ENCODE results near the gene COBL.

DNA sequence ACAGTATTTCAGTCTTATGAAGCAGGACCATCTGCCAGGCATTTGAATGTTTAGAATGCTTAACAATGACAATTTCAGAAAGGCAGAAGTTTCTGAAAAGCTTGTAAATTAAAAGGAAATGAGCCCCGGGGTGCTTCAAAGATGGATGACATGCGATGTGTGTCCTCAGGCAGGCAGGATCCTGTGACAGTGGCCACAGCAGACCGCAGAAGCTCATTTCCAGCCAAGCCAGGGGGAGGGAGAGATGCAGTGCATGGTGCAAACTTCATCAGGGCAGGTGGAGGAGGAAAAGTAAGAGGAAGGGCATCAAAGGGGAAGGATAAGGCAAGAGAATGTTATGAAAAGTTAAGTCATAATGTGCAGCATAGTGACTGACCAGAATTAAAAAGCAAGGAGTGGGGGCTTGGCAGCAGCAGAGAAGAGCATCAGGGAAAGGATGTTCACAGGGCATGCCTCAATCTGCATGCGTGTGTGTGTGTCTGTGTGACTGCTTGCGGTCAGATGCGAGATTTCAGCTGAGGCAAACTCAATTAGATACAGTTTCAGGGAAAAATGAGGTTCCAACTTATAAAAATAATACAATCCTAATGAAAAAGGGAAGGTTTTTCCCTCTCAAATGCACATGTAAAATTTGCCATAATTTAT is 173.7 kb downstream of the COBL start:
- TF ChIP-seq POLR2A (IDR thresholded peaks at IDR 0.05) = no peak
- TF ChIP-seq, protein P1, sequence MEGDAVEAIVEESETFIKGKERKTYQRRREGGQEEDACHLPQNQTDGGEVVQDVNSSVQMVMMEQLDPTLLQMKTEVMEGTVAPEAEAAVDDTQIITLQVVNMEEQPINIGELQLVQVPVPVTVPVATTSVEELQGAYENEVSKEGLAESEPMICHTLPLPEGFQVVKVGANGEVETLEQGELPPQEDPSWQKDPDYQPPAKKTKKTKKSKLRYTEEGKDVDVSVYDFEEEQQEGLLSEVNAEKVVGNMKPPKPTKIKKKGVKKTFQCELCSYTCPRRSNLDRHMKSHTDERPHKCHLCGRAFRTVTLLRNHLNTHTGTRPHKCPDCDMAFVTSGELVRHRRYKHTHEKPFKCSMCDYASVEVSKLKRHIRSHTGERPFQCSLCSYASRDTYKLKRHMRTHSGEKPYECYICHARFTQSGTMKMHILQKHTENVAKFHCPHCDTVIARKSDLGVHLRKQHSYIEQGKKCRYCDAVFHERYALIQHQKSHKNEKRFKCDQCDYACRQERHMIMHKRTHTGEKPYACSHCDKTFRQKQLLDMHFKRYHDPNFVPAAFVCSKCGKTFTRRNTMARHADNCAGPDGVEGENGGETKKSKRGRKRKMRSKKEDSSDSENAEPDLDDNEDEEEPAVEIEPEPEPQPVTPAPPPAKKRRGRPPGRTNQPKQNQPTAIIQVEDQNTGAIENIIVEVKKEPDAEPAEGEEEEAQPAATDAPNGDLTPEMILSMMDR (IDR thresholded peaks at IDR 0.05) = no peak

Data from uterus (tissue), 2 donors.